GM13976 (cell line): ENCODE data around the gene FRMD4A.

ENCODE experiments used
- DNase-seq: peaks from one replicate; pipeline ENCODE4 v3.0.0; 2012; ENCODE audit warnings: low spot score
- CTCF ChIP-seq: IDR thresholded peaks from 2 replicates; pipeline ENCODE4 v1.5.1; 2012; ENCODE audit warnings: borderline replicate concordance, mild to moderate bottlenecking; ENCODE audit not compliant: insufficient read depth; ENCODE audit errors: extremely low read depth, missing control alignments, control extremely low read depth
- in situ Hi-C: fragments of 300-500 bp; cut with MboI; formaldehyde crosslinking; loops from one replicate; pipeline ENCODE4 v1.12.0; 2022; ENCODE audit warnings: low sequenced_read_pairs, mixed read lengths, inconsistent platforms; ENCODE audit not compliant: unreplicated experiment

FRMD4A gene

GRCh38 chr10:14181567-14181936, 149.2 kb downstream of the FRMD4A start:
- in situ Hi-C loops: no loop called here
- TF ChIP-seq CTCF: no peak
- DNase-seq: no peak

GRCh38 chr10:14180911-14181566, 149.7 kb downstream of the FRMD4A start:
- DNase-seq: no peak
- peak; percentile 0 for TF ChIP-seq CTCF
- in situ Hi-C loops: no loop called here

GRCh38 chr10:14179251-14179650, 151.5 kb downstream of the FRMD4A start:
- TF ChIP-seq CTCF: no peak
- in situ Hi-C loops: no loop called here
- DNase-seq: no peak

- no peak for DNase-seq
- in situ Hi-C loops: no loop called here
- TF ChIP-seq CTCF: no peak
These were observed 156.8 kb downstream of the FRMD4A start for GRCh38 chr10:14173706-14174594.

- in situ Hi-C loops: no loop called here
- TF ChIP-seq CTCF: no peak
- no peak for DNase-seq
These were observed 157.4 kb downstream of the FRMD4A start for GRCh38 chr10:14173391-14173705.

- no peak for TF ChIP-seq CTCF
- no peak for DNase-seq
- in situ Hi-C loops: no loop called here
These were observed 158.3 kb downstream of the FRMD4A start for GRCh38 chr10:14172336-14172950.
